ENCODE results near the gene MAB21L1.

DNA sequence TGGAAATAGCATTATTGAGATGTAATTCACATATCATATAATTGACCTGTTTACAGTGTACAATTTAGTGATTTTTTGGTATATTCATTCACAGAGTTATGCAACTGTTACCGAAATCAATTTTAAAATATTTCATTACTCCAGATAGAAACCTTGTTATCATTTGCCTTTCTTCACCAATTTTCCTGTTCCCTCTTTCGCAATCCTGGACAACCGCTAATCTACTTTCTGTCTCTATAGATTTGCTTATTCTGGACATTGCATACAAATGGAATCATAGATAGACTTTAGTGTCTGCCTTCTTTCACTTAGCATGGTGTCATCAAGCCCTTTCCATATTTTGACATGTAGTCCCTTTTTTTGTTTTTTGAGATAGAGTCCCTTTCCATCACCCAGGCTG lies 19.2 kb downstream of the MAB21L1 start:
- TF ChIP-seq CHD2 (IDR thresholded peaks at IDR 0.05; ENCODE audit: low read length) (no peak), GABPA (IDR thresholded peaks at IDR 0.05; ENCODE audit: borderline replicate concordance, insufficient read depth, low read length) (no peak), SIN3A (conservative IDR thresholded peaks at IDR 0.05 in 1 of 2, IDR thresholded peaks at IDR 0.05 in 1 of 2; ENCODE audit: low read depth in 1 of 2, low read length in 2 of 2) (no peak), TAF1 (IDR thresholded peaks at IDR 0.05; ENCODE audit: low read depth, low read length) (no peak), YY1 (IDR thresholded peaks at IDR 0.05; ENCODE audit: low read depth, low read length) (no peak), SRF (IDR thresholded peaks at IDR 0.05; ENCODE audit: low read depth, low read length) (no peak), MAFK (IDR thresholded peaks at IDR 0.05; ENCODE audit: low read depth, low read length) (no peak), POLR2A (IDR thresholded peaks at IDR 0.05; ENCODE audit: control extremely low read depth in 1 of 2, low read depth in 2 of 2, low read length in 2 of 2) (no peak), SP2 (IDR thresholded peaks at IDR 0.05; ENCODE audit: low read length) (no peak), EZH2 (IDR thresholded peaks at IDR 0.05; ENCODE audit: low read depth, low read length, severe bottlenecking) (no peak)
- TF ChIP-seq, protein P1, sequence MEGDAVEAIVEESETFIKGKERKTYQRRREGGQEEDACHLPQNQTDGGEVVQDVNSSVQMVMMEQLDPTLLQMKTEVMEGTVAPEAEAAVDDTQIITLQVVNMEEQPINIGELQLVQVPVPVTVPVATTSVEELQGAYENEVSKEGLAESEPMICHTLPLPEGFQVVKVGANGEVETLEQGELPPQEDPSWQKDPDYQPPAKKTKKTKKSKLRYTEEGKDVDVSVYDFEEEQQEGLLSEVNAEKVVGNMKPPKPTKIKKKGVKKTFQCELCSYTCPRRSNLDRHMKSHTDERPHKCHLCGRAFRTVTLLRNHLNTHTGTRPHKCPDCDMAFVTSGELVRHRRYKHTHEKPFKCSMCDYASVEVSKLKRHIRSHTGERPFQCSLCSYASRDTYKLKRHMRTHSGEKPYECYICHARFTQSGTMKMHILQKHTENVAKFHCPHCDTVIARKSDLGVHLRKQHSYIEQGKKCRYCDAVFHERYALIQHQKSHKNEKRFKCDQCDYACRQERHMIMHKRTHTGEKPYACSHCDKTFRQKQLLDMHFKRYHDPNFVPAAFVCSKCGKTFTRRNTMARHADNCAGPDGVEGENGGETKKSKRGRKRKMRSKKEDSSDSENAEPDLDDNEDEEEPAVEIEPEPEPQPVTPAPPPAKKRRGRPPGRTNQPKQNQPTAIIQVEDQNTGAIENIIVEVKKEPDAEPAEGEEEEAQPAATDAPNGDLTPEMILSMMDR (IDR thresholded peaks at IDR 0.05; ENCODE audit: control extremely low read depth in 1 of 3, insufficient read depth in 1 of 3, low read depth in 1 of 3, low read length in 3 of 3) = no peak
- TF ChIP-seq, protein P2, sequence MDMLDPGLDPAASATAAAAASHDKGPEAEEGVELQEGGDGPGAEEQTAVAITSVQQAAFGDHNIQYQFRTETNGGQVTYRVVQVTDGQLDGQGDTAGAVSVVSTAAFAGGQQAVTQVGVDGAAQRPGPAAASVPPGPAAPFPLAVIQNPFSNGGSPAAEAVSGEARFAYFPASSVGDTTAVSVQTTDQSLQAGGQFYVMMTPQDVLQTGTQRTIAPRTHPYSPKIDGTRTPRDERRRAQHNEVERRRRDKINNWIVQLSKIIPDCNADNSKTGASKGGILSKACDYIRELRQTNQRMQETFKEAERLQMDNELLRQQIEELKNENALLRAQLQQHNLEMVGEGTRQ (IDR thresholded peaks at IDR 0.05; ENCODE audit: low read length) = no peak
- TF ChIP-seq, protein P3, sequence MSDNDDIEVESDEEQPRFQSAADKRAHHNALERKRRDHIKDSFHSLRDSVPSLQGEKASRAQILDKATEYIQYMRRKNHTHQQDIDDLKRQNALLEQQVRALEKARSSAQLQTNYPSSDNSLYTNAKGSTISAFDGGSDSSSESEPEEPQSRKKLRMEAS (IDR thresholded peaks at IDR 0.05) = no peak

Measured in H1 (cell line).